IMR-90 (cell line): ENCODE results near the gene PRR5. TPM values are rescaled to one million over a fixed set of nuclear protein-coding genes. Genes with fewer than 3 reads are reported as not detected.
A peak's percentile ranks its signal among the peaks of the same experiment; 100 is the strongest.

Experiments
- ATAC-seq: fragments of 200-7000 bp; cut with Tn5 transposase; 2 replicates; pipeline ENCODE4 v1.9.1; 2020; ENCODE audit warnings: low read depth, mild to moderate bottlenecking, moderate library complexity
- BruUV-seq: library from RNA; stranded (reverse); fragments of 400-500 nt; replicated peaks from 2 replicates; lab custom pipeline; 2021; lab: Mats Ljungman, UMichigan
- CTCF ChIA-PET: fragments of 300-600 bp; formaldehyde crosslinking; extraction: SDS; loops from one replicate; lab custom pipeline; 2021; ENCODE audit warnings: antibody characterized with exemption; lab: Yijun Ruan, JAX
- POLR2A ChIA-PET: fragments of 300-600 bp; sonication (Branson Sonifier 250); formaldehyde crosslinking; loops from one replicate; lab custom pipeline; 2022; ENCODE audit warnings: antibody characterized with exemption; ENCODE audit not compliant: unreplicated experiment; lab: Charles Lee
- DNase-seq: peaks from one replicate; pipeline ENCODE4 v3.0.0; 2013
- H2AFZ ChIP-seq: replicated peaks from 2 replicates; pipeline ENCODE3; 2013; ENCODE audit warnings: low read length, mild to moderate bottlenecking; ENCODE audit not compliant: poor library complexity
- H2AK5ac ChIP-seq: 2 replicates; pipeline ENCODE4 v1.6.1; 2013; ENCODE audit warnings: low read depth, low read length, inconsistent platforms
- H2AK9ac ChIP-seq: replicated peaks from 2 replicates; pipeline ENCODE3; 2013; ENCODE audit warnings: mild to moderate bottlenecking, low read depth, low read length, moderate library complexity; ENCODE audit not compliant: poor library complexity
- H2BK120ac ChIP-seq: 2 replicates; pipeline ENCODE4 v1.6.1; 2013; ENCODE audit warnings: low read depth, low read length, inconsistent platforms
- H2BK15ac ChIP-seq: 3 replicates; pipeline ENCODE4 v1.6.1; 2013; ENCODE audit warnings: low read depth, low read length, inconsistent platforms
- H2BK20ac ChIP-seq: 2 replicates; pipeline ENCODE4 v1.6.1; 2013; ENCODE audit warnings: low read depth, mild to moderate bottlenecking, inconsistent platforms, low read length, moderate library complexity
- H2BK5ac ChIP-seq: 2 replicates; pipeline ENCODE4 v1.6.1; 2013; ENCODE audit warnings: mild to moderate bottlenecking, low read depth, low read length, inconsistent platforms; ENCODE audit not compliant: poor library complexity, severe bottlenecking
- H3K14ac ChIP-seq: replicated peaks from 2 replicates; pipeline ENCODE4 v1.6.1; 2013; ENCODE audit warnings: low read depth, low read length, inconsistent platforms
- H3K18ac ChIP-seq: 2 replicates; pipeline ENCODE4 v1.6.1; 2013; ENCODE audit warnings: low read depth, low read length, control low read depth
- H3K23ac ChIP-seq: 2 replicates; pipeline ENCODE4 v1.6.1; 2013; ENCODE audit warnings: low read depth, low read length, inconsistent platforms
- H3K27ac ChIP-seq: 2 replicates; pipeline ENCODE4 v1.5.1; 2013; ENCODE audit warnings: mild to moderate bottlenecking, control low read depth, low read length; ENCODE audit not compliant: insufficient read depth
- H3K27me3 ChIP-seq: 2 replicates; pipeline ENCODE4 v1.6.1; 2013; ENCODE audit warnings: low read length; ENCODE audit not compliant: control insufficient read depth, insufficient read depth
- H3K36me3 ChIP-seq: 2 replicates; pipeline ENCODE4 v1.6.1; 2013; ENCODE audit warnings: low read length, mixed read lengths; ENCODE audit not compliant: control insufficient read depth, insufficient read depth
- H3K4ac ChIP-seq: 2 replicates; pipeline ENCODE4 v1.6.1; 2013; ENCODE audit warnings: low read depth, low read length, inconsistent platforms
- H3K4me1 ChIP-seq: 2 replicates; pipeline ENCODE4 v1.6.1; 2013; ENCODE audit warnings: low read length, mixed read lengths; ENCODE audit not compliant: control insufficient read depth, insufficient read depth
- H3K4me2 ChIP-seq: 2 replicates; pipeline ENCODE4 v1.6.1; 2013; ENCODE audit warnings: low read depth, mild to moderate bottlenecking, control low read depth, low read length, moderate library complexity
- H3K4me3 ChIP-seq: 2 replicates; pipeline ENCODE4 v1.5.1; 2013; ENCODE audit warnings: low read depth, mild to moderate bottlenecking, control low read depth, low read length, moderate library complexity; ENCODE audit not compliant: insufficient read depth
- H3K56ac ChIP-seq: 2 replicates; pipeline ENCODE4 v1.6.1; 2013; ENCODE audit warnings: low read length, inconsistent platforms; ENCODE audit not compliant: insufficient read depth; ENCODE audit errors: extremely low read depth
- H3K79me1 ChIP-seq, 2 experiments: 2 replicates each; pipeline ENCODE4 v1.6.1; 2013; ENCODE audit warnings: low read length in 2 of 2, inconsistent platforms in 1 of 2, low read depth in 1 of 2
- H3K9ac ChIP-seq: 2 replicates; pipeline ENCODE4 v1.6.1; 2013; ENCODE audit warnings: low read depth, low read length, control low read depth
- H3K9me1 ChIP-seq: 2 replicates; pipeline ENCODE4 v1.6.1; 2013; ENCODE audit warnings: low read length, inconsistent platforms; ENCODE audit not compliant: insufficient read depth
- H3K9me3 ChIP-seq: 2 replicates; pipeline ENCODE4 v1.6.1; 2013; ENCODE audit warnings: low read length; ENCODE audit not compliant: control insufficient read depth, insufficient read depth
- H4K20me1 ChIP-seq: 2 replicates; pipeline ENCODE4 v1.6.1; 2013; ENCODE audit warnings: low read length, inconsistent platforms; ENCODE audit not compliant: insufficient read depth
- H4K5ac ChIP-seq: 2 replicates; pipeline ENCODE4 v1.6.1; 2013; ENCODE audit warnings: mild to moderate bottlenecking, low read depth, low read length, control low read depth
- H4K8ac ChIP-seq, 2 experiments: 2 replicates each; pipeline ENCODE4 v1.6.1; 2013; ENCODE audit warnings: low read depth in 2 of 2, low read length in 2 of 2, control low read depth in 1 of 2, inconsistent platforms in 1 of 2
- H4K91ac ChIP-seq: 2 replicates; pipeline ENCODE4 v1.6.1; 2013; ENCODE audit warnings: low read depth, low read length, inconsistent platforms; ENCODE audit not compliant: insufficient read depth
- BHLHE40 ChIP-seq: fragments of 150-350 bp; IDR thresholded peaks from 2 replicates; pipeline ENCODE4 v1.6.1; 2016; ENCODE audit warnings: mild to moderate bottlenecking, low read depth, low read length
- CHD1 ChIP-seq: IDR thresholded peaks from 2 replicates; pipeline ENCODE4 v1.6.1; 2012; ENCODE audit warnings: low read depth, low read length, improper control_type of control experiment
- FOS ChIP-seq: fragments of 150-350 bp; IDR thresholded peaks from 2 replicates; pipeline ENCODE4 v1.6.1; 2016; ENCODE audit warnings: low read depth, low read length
- RAD21 ChIP-seq: IDR thresholded peaks from 2 replicates; pipeline ENCODE4 v1.6.1; 2012; ENCODE audit warnings: low read length, improper control_type of control experiment
- RCOR1 ChIP-seq: IDR thresholded peaks from 2 replicates; pipeline ENCODE4 v1.6.1; 2012; ENCODE audit warnings: mild to moderate bottlenecking, low read length, improper control_type of control experiment; ENCODE audit not compliant: insufficient replicate concordance
- WGBS, 2 experiments: methylation state at CpG; one replicate each; pipeline versions ENCODE4 v1.1.5 to v1.1.7; 2013; ENCODE audit warnings: missing lambda C conversion rate in 2 of 2; ENCODE audit not compliant: insufficient read length in 1 of 2; ENCODE audit errors: extremely low coverage in 2 of 2; 5-methylcytosine and 5-hydroxymethylcytosine counted together
- dilution Hi-C: fragments of 300-500 bp; cut with HindIII; formaldehyde crosslinking; loops from one replicate; pipeline ENCODE4 v1.14.3; 2018; ENCODE audit warnings: low sequenced_read_pairs; ENCODE audit not compliant: unreplicated experiment
- in situ Hi-C: fragments of 300-500 bp; cut with MboI; formaldehyde crosslinking; loops from 3 replicates; pipeline ENCODE4 v1.14.3; 2019; ENCODE audit warnings: low sequenced_read_pairs, inconsistent platforms, mixed read lengths
- intact Hi-C: fragments of 100-400 bp; cut with micrococcal nuclease; formaldehyde crosslinking; loops from 2 replicates; pipeline ENCODE4 v1.10.0; 2022
- polyA plus RNA-seq, 3 experiments: library from polyadenylated mRNA; depleted of rRNA; stranded (reverse); fragments of >200 nt; gene quantifications; 2 replicates each; pipeline ENCODE4 v1.2.3, GENCODE V29; 2012; ENCODE audit warnings: low replicate concordance in 1 of 3
- total RNA-seq: library from RNA; depleted of rRNA; stranded (reverse); fragments of >200 nt; gene quantifications from 2 replicates; pipeline ENCODE4 v1.2.3, GENCODE V29; 2012

The PRR5 gene
- total and polyA plus RNA-seq, 2 of the 4 experiments (the other 2 are of a cell fraction): 8.1 to 24.3 TPM

- DNase-seq (no peak), ATAC-seq (no peak)
- Histone ChIP-seq H3K4me2 (no peak overlapping the region), H3K9me1 (peaks cover 14% of the 10 kb centered on the region), H2BK5ac (no peak overlapping the region), H2AK5ac (no peak overlapping the region), H4K8ac (no peak overlapping the region), H3K56ac (no peak overlapping the region), H3K27ac (no peak overlapping the region), H2AK9ac (peak overlapping the region; percentile 24), H3K4me3 (no peak overlapping the region), H3K36me3 (no peaks in the 10 kb centered on the region), H3K27me3 (no peaks in the 10 kb centered on the region), H3K4ac (no peak overlapping the region), H4K20me1 (peaks cover 12% of the 10 kb centered on the region), H2AFZ (no peak overlapping the region), H2BK120ac (no peak overlapping the region), H3K14ac (no peak overlapping the region), H3K9ac (no peak overlapping the region), H3K23ac (no peak overlapping the region), H3K4me1 (peaks cover 18% of the 10 kb centered on the region), H3K79me1 (peaks cover 4 to 25% of the 10 kb centered on the region in 2 experiments; a peak in 3 of 4 replicates), H3K9me3 (no peaks in the 10 kb centered on the region), H2BK20ac (no peak overlapping the region), H3K18ac (no peak overlapping the region), H2BK15ac (no peak overlapping the region), H4K91ac (no peak overlapping the region), H4K5ac (no peak overlapping the region)
- in situ Hi-C loops: no loop called here
- TF ChIP-seq RCOR1 (no peak), FOS (no peak), BHLHE40 (no peak), CHD1 (no peak), RAD21 (no peak)
- POLR2A ChIA-PET: no interaction called here
- 95% methylated on average over 3 of the region's 7 CpGs; no CpG with 5 or more reads in 1 of the 2 experiments for WGBS, 2 experiments
- intact Hi-C loops: no loop called here
- dilution Hi-C loops: no loop called here
- CTCF ChIA-PET: no interaction called here
- no TSS peak for BruUV-seq
Measured at GRCh38 chr22:44680481-44680894, 21.5 kb upstream of the PRR5 start.
